WTC11 (cell line): Measurements from ENCODE around the gene KIAA1671. TPM values are rescaled to one million over a fixed set of nuclear protein-coding genes. Genes with fewer than 3 reads are reported as not detected.

Experiments used
- ATAC-seq: fragments of 200-7000 bp; cut with Tn5 transposase; 2 replicates; pipeline ENCODE4 v1.10.0; 2021; ENCODE audit warnings: mild to moderate bottlenecking, moderate library complexity
- CTCF ChIA-PET: fragments of 300-600 bp; sonication (Branson Sonifier 250); formaldehyde crosslinking; loops from one replicate; lab custom pipeline; 2021; ENCODE audit warnings: antibody characterized with exemption; lab: Charles Lee
- POLR2A ChIA-PET: fragments of 350-600 bp; sonication (Branson Sonifier 250); formaldehyde crosslinking; loops from one replicate; lab custom pipeline; 2021; ENCODE audit warnings: antibody characterized with exemption; lab: Charles Lee
- DNase-seq: peaks from one replicate; pipeline ENCODE4 v3.0.0; 2021; ENCODE audit warnings: low spot score
- H3K27ac Mint-ChIP-seq: 2 replicates; pipeline ENCODE4 v1.8.0; 2021; ENCODE audit warnings: mixed read lengths
- H3K27me3 Mint-ChIP-seq: 2 replicates; pipeline ENCODE4 v1.8.0; 2021; ENCODE audit warnings: low read depth, mild to moderate bottlenecking, moderate library complexity, mixed read lengths
- H3K36me3 Mint-ChIP-seq: 2 replicates; pipeline ENCODE4 v1.8.0; 2021; ENCODE audit warnings: mixed read lengths
- H3K4me1 Mint-ChIP-seq: 2 replicates; pipeline ENCODE4 v1.8.0; 2022; ENCODE audit warnings: mixed read lengths
- H3K4me3 Mint-ChIP-seq: 2 replicates; pipeline ENCODE4 v1.8.0; 2021; ENCODE audit warnings: mild to moderate bottlenecking, moderate library complexity, mixed read lengths
- H3K9me3 Mint-ChIP-seq: 2 replicates; pipeline ENCODE4 v1.8.0; 2021; ENCODE audit warnings: mixed read lengths
- ATF1 ChIP-seq: sonication (generic); formaldehyde crosslinking; IDR thresholded peaks from 2 replicates; pipeline ENCODE4 v1.8.1; 2023; ENCODE audit warnings: mild to moderate bottlenecking, moderate library complexity, missing genetic modification reagents
- ESRRA ChIP-seq: sonication (generic); formaldehyde crosslinking; IDR thresholded peaks from 2 replicates; pipeline ENCODE4 v1.8.1; 2022; ENCODE audit warnings: mild to moderate bottlenecking, missing genetic modification reagents, borderline replicate concordance
- GRHL2 ChIP-seq: fragments of 250-450 bp; sonication (Bioruptor Pico); IDR thresholded peaks from 2 replicates; pipeline ENCODE4 v1.8.0; 2022; ENCODE audit warnings: mild to moderate bottlenecking, moderate library complexity; ENCODE audit not compliant: insufficient replicate concordance, severe bottlenecking
- IRF1 ChIP-seq: sonication (generic); formaldehyde crosslinking; IDR thresholded peaks from 2 replicates; pipeline ENCODE4 v1.8.0; 2023; ENCODE audit warnings: missing genetic modification reagents
- IRF2 ChIP-seq: sonication (generic); formaldehyde crosslinking; IDR thresholded peaks from 2 replicates; pipeline ENCODE4 v1.8.0; 2022; ENCODE audit warnings: low read depth, missing genetic modification reagents, borderline replicate concordance
- JUN ChIP-seq: sonication (generic); formaldehyde crosslinking; IDR thresholded peaks from 2 replicates; pipeline ENCODE4 v1.8.0; 2023; ENCODE audit warnings: mild to moderate bottlenecking, missing genetic modification reagents
- MLX ChIP-seq: sonication (generic); formaldehyde crosslinking; IDR thresholded peaks from 2 replicates; pipeline ENCODE4 v1.8.1; 2023; ENCODE audit warnings: mild to moderate bottlenecking, missing genetic modification reagents, moderate library complexity
- NFE2L1 ChIP-seq: sonication (generic); formaldehyde crosslinking; IDR thresholded peaks from 2 replicates; pipeline ENCODE4 v1.8.1; 2023; ENCODE audit warnings: missing genetic modification reagents
- PRRX2 ChIP-seq: fragments of 250-450 bp; sonication (Bioruptor Pico); IDR thresholded peaks from 2 replicates; pipeline ENCODE4 v1.8.0; 2021; ENCODE audit warnings: mild to moderate bottlenecking
- SOX15 ChIP-seq: fragments of 250-450 bp; sonication (Bioruptor Pico); IDR thresholded peaks from 2 replicates; pipeline ENCODE4 v1.9.0; 2021; ENCODE audit warnings: mild to moderate bottlenecking
- SP1 ChIP-seq: sonication (generic); formaldehyde crosslinking; conservative IDR thresholded peaks from 2 replicates; pipeline ENCODE4 v1.8.1; 2022; ENCODE audit warnings: missing genetic modification reagents
- ZBTB43 ChIP-seq: sonication (generic); formaldehyde crosslinking; IDR thresholded peaks from 2 replicates; pipeline ENCODE4 v1.8.1; 2023; ENCODE audit warnings: mild to moderate bottlenecking, missing genetic modification reagents
- ZMAT4 ChIP-seq: fragments of 250-450 bp; sonication (Bioruptor Pico); IDR thresholded peaks from 2 replicates; pipeline ENCODE4 v1.9.0; 2021; ENCODE audit warnings: mild to moderate bottlenecking
- ZNF121 ChIP-seq: sonication (generic); formaldehyde crosslinking; IDR thresholded peaks from 2 replicates; pipeline ENCODE4 v1.8.0; 2023; ENCODE audit warnings: missing genetic modification reagents
- ZNF219 ChIP-seq: sonication (generic); formaldehyde crosslinking; IDR thresholded peaks from 2 replicates; pipeline ENCODE4 v1.8.0; 2023; ENCODE audit warnings: missing genetic modification reagents, mild to moderate bottlenecking, borderline replicate concordance
- ZNF281 ChIP-seq: sonication (generic); formaldehyde crosslinking; IDR thresholded peaks from 2 replicates; pipeline ENCODE4 v1.8.0; 2023; ENCODE audit warnings: mild to moderate bottlenecking, missing genetic modification reagents
- ZNF317 ChIP-seq: sonication (generic); formaldehyde crosslinking; IDR thresholded peaks from 2 replicates; pipeline ENCODE4 v1.8.1; 2023; ENCODE audit warnings: low read depth, mild to moderate bottlenecking, moderate library complexity, missing genetic modification reagents, borderline replicate concordance
- total RNA-seq: library from RNA; stranded (reverse); gene quantifications from 3 replicates; pipeline ENCODE4 v1.2.3, GENCODE V29; 2021
- TF ChIP-seq, protein P1 (sequence below): sonication (generic); formaldehyde crosslinking; IDR thresholded peaks from 2 replicates; pipeline ENCODE4 v1.8.0; 2023; ENCODE audit warnings: missing genetic modification reagents, mild to moderate bottlenecking, borderline replicate concordance
- TF ChIP-seq, protein P2 (sequence below): sonication (generic); formaldehyde crosslinking; IDR thresholded peaks from 2 replicates; pipeline ENCODE4 v1.8.0; 2022; ENCODE audit warnings: mild to moderate bottlenecking, missing genetic modification reagents

The KIAA1671 gene
- total RNA-seq, 1 experiment from 2014 or later = 26.0 TPM

GRCh38 chr22:25120761-25121212 lies 168.3 kb downstream of the KIAA1671 start:
- CTCF ChIA-PET = interaction anchor here (12.1 kb wide), 1 partner anchor 9 kb away, joined by 81 read pairs; no protein-coding TSS in a partner anchor

More at GRCh38 chr22:25120761-25121212, 168.3 kb downstream of the KIAA1671 start:
- ATAC-seq = 0 out of 2 replicates have a peak, but pooled peaks have one; percentile 26
- Mint-ChIP-seq H3K36me3 (peaks cover 11% of the 10 kb centered on the region), H3K4me3 (no peak overlapping the region), H3K27ac (no peak overlapping the region), H3K4me1 (peaks cover 17% of the 10 kb centered on the region), H3K27me3 (no peaks in the 10 kb centered on the region), H3K9me3 (peaks cover 15% of the 10 kb centered on the region)
- TF ChIP-seq NFE2L1 (no peak), ZNF281 (CRISPR knock-in tag) (no peak), JUN (CRISPR knock-in tag) (no peak), IRF1 (CRISPR knock-in tag) (no peak), IRF2 (CRISPR knock-in tag) (no peak), SP1 (CRISPR knock-in tag) (no peak), ZNF121 (CRISPR knock-in tag) (no peak), PRRX2 (CRISPR knock-in tag) (no peak), ZBTB43 (CRISPR knock-in tag) (no peak), ESRRA (CRISPR knock-in tag) (no peak), ZNF219 (CRISPR knock-in tag) (no peak), ATF1 (CRISPR knock-in tag) (no peak), MLX (CRISPR knock-in tag) (no peak), SOX15 (no peak), GRHL2 (CRISPR knock-in tag) (no peak), ZNF317 (CRISPR knock-in tag) (no peak), ZMAT4 (CRISPR knock-in tag) (no peak)
- TF ChIP-seq, protein P1, sequence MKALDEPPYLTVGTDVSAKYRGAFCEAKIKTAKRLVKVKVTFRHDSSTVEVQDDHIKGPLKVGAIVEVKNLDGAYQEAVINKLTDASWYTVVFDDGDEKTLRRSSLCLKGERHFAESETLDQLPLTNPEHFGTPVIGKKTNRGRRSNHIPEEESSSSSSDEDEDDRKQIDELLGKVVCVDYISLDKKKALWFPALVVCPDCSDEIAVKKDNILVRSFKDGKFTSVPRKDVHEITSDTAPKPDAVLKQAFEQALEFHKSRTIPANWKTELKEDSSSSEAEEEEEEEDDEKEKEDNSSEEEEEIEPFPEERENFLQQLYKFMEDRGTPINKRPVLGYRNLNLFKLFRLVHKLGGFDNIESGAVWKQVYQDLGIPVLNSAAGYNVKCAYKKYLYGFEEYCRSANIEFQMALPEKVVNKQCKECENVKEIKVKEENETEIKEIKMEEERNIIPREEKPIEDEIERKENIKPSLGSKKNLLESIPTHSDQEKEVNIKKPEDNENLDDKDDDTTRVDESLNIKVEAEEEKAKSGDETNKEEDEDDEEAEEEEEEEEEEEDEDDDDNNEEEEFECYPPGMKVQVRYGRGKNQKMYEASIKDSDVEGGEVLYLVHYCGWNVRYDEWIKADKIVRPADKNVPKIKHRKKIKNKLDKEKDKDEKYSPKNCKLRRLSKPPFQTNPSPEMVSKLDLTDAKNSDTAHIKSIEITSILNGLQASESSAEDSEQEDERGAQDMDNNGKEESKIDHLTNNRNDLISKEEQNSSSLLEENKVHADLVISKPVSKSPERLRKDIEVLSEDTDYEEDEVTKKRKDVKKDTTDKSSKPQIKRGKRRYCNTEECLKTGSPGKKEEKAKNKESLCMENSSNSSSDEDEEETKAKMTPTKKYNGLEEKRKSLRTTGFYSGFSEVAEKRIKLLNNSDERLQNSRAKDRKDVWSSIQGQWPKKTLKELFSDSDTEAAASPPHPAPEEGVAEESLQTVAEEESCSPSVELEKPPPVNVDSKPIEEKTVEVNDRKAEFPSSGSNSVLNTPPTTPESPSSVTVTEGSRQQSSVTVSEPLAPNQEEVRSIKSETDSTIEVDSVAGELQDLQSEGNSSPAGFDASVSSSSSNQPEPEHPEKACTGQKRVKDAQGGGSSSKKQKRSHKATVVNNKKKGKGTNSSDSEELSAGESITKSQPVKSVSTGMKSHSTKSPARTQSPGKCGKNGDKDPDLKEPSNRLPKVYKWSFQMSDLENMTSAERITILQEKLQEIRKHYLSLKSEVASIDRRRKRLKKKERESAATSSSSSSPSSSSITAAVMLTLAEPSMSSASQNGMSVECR = no peak
- TF ChIP-seq, protein P2, sequence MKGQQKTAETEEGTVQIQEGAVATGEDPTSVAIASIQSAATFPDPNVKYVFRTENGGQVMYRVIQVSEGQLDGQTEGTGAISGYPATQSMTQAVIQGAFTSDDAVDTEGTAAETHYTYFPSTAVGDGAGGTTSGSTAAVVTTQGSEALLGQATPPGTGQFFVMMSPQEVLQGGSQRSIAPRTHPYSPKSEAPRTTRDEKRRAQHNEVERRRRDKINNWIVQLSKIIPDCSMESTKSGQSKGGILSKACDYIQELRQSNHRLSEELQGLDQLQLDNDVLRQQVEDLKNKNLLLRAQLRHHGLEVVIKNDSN (CRISPR knock-in tag) = no peak
- no peak for DNase-seq
- POLR2A ChIA-PET = no interaction called here
